Measurements from ENCODE around the gene AAMP. TPM values are rescaled to one million over a fixed set of nuclear protein-coding genes. Genes with fewer than 3 reads are reported as not detected.

AAMP gene
- total RNA-seq, 1 donor from 2014 or later = 205 TPM

DNA sequence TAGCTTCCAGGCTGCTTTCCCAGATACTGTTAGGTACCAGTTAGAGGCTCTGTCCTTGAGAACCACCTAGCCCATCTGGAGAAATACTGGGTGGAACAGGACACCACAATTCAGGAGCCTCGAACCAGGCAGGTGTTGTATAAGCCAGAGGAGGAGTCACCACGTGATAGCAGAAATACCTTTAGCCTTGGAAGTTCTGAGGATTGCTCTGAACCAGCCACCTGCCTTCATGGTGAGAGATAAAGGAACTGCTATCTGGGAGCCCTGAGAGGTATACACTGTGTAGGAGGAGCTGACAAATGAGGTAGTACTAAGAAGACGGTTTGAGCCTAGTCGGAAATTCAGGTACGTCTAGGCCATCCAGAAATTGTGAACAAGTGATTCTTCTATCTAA, 16.7 kb downstream of the AAMP start:
- DNase-seq (ENCODE audit: low read depth) = no peak
- TF ChIP-seq, protein P1, sequence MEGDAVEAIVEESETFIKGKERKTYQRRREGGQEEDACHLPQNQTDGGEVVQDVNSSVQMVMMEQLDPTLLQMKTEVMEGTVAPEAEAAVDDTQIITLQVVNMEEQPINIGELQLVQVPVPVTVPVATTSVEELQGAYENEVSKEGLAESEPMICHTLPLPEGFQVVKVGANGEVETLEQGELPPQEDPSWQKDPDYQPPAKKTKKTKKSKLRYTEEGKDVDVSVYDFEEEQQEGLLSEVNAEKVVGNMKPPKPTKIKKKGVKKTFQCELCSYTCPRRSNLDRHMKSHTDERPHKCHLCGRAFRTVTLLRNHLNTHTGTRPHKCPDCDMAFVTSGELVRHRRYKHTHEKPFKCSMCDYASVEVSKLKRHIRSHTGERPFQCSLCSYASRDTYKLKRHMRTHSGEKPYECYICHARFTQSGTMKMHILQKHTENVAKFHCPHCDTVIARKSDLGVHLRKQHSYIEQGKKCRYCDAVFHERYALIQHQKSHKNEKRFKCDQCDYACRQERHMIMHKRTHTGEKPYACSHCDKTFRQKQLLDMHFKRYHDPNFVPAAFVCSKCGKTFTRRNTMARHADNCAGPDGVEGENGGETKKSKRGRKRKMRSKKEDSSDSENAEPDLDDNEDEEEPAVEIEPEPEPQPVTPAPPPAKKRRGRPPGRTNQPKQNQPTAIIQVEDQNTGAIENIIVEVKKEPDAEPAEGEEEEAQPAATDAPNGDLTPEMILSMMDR (IDR thresholded peaks at IDR 0.05; ENCODE audit: insufficient read depth, low read length, severe bottlenecking) = no peak
- FAIRE-seq = peak; percentile 62
- Histone ChIP-seq H3K27me3 (ENCODE audit: control insufficient read depth, insufficient read depth, low read length) (no peaks in the 10 kb centered on the region), H3K36me3 (ENCODE audit: control insufficient read depth, insufficient read depth, low read length) (peaks cover 40% of the 10 kb centered on the region), H3K4me3 (ENCODE audit: low read depth, low read length) (no peak overlapping the region)

DNA sequence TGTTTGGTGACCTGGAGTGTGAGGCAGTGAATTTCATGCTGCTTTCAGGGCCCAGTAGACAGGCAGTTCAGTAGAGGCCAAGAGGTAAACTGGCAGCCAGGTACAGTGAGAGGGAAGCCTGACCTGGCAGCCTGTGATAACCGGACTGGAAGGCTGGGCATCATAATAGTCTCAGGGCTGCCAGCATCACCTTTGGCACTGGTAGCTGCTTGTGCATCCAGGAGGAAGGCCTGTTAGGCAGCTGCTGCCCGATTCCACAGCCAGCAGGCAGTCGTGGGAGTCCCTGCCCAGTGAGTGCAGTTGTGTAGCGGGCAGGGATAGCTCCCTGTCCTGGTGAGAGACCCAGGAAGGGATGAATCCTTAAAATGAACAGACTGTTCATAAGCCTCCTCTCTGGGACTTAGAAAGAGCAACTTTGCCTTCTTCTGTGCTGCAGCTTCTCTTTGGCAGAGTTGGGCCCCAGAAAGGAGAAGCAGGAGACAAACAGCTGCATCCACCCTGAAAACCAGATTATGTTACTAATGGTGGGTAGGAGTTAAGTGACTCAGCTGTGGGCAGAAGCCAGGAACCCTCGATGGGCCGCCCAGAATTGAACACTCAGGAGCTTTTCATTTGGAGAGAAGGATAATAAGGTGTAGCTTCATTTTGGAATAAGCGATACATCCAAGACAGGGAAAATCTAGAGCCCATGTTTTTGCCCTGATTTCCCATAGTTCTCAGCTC, 17.3 kb downstream of the AAMP start:
- no peak for DNase-seq (ENCODE audit: low read depth)
- TF ChIP-seq, protein P1 (IDR thresholded peaks at IDR 0.05; ENCODE audit: insufficient read depth, low read length, severe bottlenecking) = no peak
- no peaks in the 10 kb centered on the region for H3K27me3 ChIP-seq (ENCODE audit: control insufficient read depth, insufficient read depth, low read length)
- H3K36me3 ChIP-seq (ENCODE audit: control insufficient read depth, insufficient read depth, low read length) = peaks cover 44% of the 10 kb centered on the region
- H3K4me3 ChIP-seq (ENCODE audit: low read depth, low read length) = no peak overlapping the region
- no peak for FAIRE-seq

DNA sequence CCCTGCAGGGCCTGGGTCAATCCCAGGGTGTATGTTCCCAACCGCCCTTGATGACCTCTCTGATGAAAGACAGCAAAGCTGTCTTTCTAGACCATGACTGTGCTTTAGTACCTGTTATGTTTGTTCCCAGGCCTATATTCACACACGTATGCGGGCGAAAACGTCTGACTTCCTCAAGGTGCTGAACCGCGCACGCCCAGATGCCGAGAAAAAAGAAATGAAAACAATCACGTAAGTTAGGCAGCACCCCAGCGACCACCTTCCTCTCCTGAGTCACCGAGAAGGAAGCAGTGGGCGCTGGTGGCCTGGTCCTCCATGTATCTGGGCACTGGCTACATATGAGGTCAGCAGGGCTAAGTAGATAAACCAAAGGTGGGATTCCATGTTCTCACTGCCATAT, 20.2 kb downstream of the AAMP start:
- DNase-seq (ENCODE audit: low read depth) = no peak
- FAIRE-seq = no peak
- TF ChIP-seq, protein P1 (IDR thresholded peaks at IDR 0.05; ENCODE audit: insufficient read depth, low read length, severe bottlenecking) = no peak
- H3K4me3 ChIP-seq (ENCODE audit: low read depth, low read length) = no peak overlapping the region
- peaks cover 53% of the 10 kb centered on the region for H3K36me3 ChIP-seq (ENCODE audit: control insufficient read depth, insufficient read depth, low read length)
- no peaks in the 10 kb centered on the region for H3K27me3 ChIP-seq (ENCODE audit: control insufficient read depth, insufficient read depth, low read length)

DNA sequence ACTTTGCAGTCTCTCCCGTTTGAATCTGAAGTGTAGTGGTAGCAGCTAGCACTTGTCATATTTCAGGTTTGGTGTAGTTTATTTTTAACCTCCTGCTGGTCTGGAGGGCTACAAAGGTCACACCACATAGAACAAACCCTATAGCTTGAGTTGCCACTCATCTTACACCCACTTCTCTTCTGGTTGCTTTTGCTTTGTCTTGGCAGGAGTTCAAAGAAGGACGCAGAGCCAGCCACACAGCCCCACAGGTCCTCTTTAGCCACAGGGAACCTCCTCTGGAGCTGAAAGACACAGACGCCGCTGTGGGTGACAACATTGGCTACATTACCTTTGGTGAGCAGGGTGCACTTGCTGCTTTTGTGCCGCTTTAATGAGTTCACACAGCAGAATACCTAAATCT, 24.7 kb downstream of the AAMP start:
- H3K36me3 ChIP-seq (ENCODE audit: control insufficient read depth, insufficient read depth, low read length) = peaks cover 49% of the 10 kb centered on the region
- H3K27me3 ChIP-seq (ENCODE audit: control insufficient read depth, insufficient read depth, low read length) = no peaks in the 10 kb centered on the region
- DNase-seq (ENCODE audit: low read depth) (no peak), FAIRE-seq (no peak)
- H3K4me3 ChIP-seq (ENCODE audit: low read depth, low read length) = no peak overlapping the region
- TF ChIP-seq, protein P1 (IDR thresholded peaks at IDR 0.05; ENCODE audit: insufficient read depth, low read length, severe bottlenecking) = no peak

DNA sequence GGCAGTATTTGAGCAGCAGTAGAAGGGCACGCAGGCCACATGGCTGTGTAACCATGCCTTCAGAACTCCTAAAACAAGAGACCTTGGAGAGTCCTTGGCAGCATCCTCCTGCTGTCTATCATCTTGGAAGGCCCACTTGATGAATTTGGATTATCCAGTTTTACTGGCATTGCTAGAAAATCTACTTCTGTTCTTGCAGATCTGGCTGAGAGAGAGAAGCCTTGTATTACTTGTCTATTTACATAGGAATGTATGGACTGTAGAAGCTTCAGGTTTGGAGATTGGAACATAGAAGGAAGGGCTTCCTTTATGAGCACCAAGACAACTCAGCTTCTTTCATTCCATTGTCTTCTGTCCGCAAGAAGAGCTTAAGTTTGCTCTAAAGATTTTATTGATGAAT, 25.3 kb downstream of the AAMP start:
- TF ChIP-seq, protein P1 (IDR thresholded peaks at IDR 0.05; ENCODE audit: insufficient read depth, low read length, severe bottlenecking) = no peak
- FAIRE-seq = no peak
- peaks cover 46% of the 10 kb centered on the region for H3K36me3 ChIP-seq (ENCODE audit: control insufficient read depth, insufficient read depth, low read length)
- no peaks in the 10 kb centered on the region for H3K27me3 ChIP-seq (ENCODE audit: control insufficient read depth, insufficient read depth, low read length)
- no peak overlapping the region for H3K4me3 ChIP-seq (ENCODE audit: low read depth, low read length)
- no peak for DNase-seq (ENCODE audit: low read depth)

DNA sequence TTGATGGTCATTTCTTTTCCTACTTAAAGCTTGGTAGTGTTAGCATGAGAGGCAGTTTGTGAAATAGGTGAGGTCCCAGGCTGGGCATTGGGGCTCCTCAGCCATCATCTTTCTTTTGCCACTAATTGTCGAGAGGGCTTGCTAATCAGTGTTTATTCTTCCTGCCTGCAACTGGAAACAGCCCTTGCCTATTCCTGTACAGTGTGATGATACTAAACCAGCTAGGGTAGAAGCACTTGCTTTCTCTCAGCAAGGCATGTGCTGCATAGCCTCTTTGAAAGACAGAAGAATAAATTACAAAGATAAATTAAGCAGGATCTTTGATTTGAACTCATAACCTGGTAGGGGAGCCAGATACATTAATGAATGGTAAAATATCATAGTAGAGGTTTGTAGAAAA, 25.7 kb downstream of the AAMP start:
- FAIRE-seq (no peak), DNase-seq (ENCODE audit: low read depth) (no peak)
- no peak overlapping the region for H3K4me3 ChIP-seq (ENCODE audit: low read depth, low read length)
- TF ChIP-seq, protein P1 (IDR thresholded peaks at IDR 0.05; ENCODE audit: insufficient read depth, low read length, severe bottlenecking) = no peak
- no peaks in the 10 kb centered on the region for H3K27me3 ChIP-seq (ENCODE audit: control insufficient read depth, insufficient read depth, low read length)
- peaks cover 44% of the 10 kb centered on the region for H3K36me3 ChIP-seq (ENCODE audit: control insufficient read depth, insufficient read depth, low read length)
